MM.1S (cell line): ENCODE data around the gene CENPB.

Experiments used
- CTCF ChIP-seq: fragments of 300-600 bp; sonication (generic); IDR thresholded peaks from 2 replicates; pipeline ENCODE4 v1.5.1; 2016; ENCODE audit warnings: antibody characterized with exemption, low read length, mixed read lengths
- EZH2 ChIP-seq: fragments of 300-600 bp; sonication (generic); optimal IDR thresholded peaks from 2 replicates; pipeline ENCODE3; 2017; ENCODE audit warnings: low read depth, mild to moderate bottlenecking, antibody characterized with exemption, low read length, mixed read lengths
- EZH2phosphoT487 ChIP-seq: fragments of 300-600 bp; sonication (generic); IDR thresholded peaks from 2 replicates; pipeline ENCODE4 v1.6.1; 2018; ENCODE audit warnings: antibody characterized with exemption, low read length

GRCh38 chr20:3801846-3802245 is 15.3 kb upstream of the CENPB start:
- TF ChIP-seq CTCF (no peak), EZH2phosphoT487 (no peak), EZH2 (no peak)
